GM23338 (cell line): ENCODE data around the gene MMP27.

Source experiments
- CREB1 ChIP-seq: fragments of 250-450 bp; sonication (Bioruptor Pico); IDR thresholded peaks from 2 replicates; pipeline ENCODE4 v1.5.0; 2020; ENCODE audit warnings: low read depth, mild to moderate bottlenecking, moderate library complexity
- EZH2 ChIP-seq: fragments of 200-600 bp; sonication (generic); IDR thresholded peaks from one replicate; pipeline ENCODE4 v1.8.0; 2017; ENCODE audit warnings: antibody characterized with exemption, mild to moderate bottlenecking, low read depth; ENCODE audit not compliant: unreplicated experiment
- EZH2phosphoT487 ChIP-seq: fragments of 200-600 bp; sonication (generic); IDR thresholded peaks from one replicate; pipeline ENCODE4 v1.8.1; 2018; ENCODE audit warnings: antibody characterized with exemption; ENCODE audit not compliant: unreplicated experiment
- JUNB ChIP-seq: IDR thresholded peaks from one replicate; pipeline ENCODE4 v1.6.1; 2016; ENCODE audit warnings: antibody characterized with exemption; ENCODE audit not compliant: unreplicated experiment
- NANOG ChIP-seq: IDR thresholded peaks from 2 replicates; pipeline ENCODE4 v1.6.1; 2016; ENCODE audit warnings: antibody characterized with exemption, borderline replicate concordance
- POLR2AphosphoS5 ChIP-seq: IDR thresholded peaks from 2 replicates; pipeline ENCODE4 v1.6.1; 2016; ENCODE audit warnings: antibody characterized with exemption, low read depth
- STAT1 ChIP-seq: IDR thresholded peaks from one replicate; pipeline ENCODE4 v1.6.1; 2016; ENCODE audit warnings: antibody characterized with exemption; ENCODE audit not compliant: unreplicated experiment
- ZNF114 ChIP-seq: fragments of 250-450 bp; sonication (Bioruptor Pico); IDR thresholded peaks from 2 replicates; pipeline ENCODE4 v1.5.0; 2020; ENCODE audit warnings: mild to moderate bottlenecking, moderate library complexity
- ZNF331 ChIP-seq: fragments of 250-450 bp; sonication (Bioruptor Pico); IDR thresholded peaks from 2 replicates; pipeline ENCODE4 v1.5.0; 2020; ENCODE audit warnings: low read depth, mild to moderate bottlenecking, moderate library complexity
- TF ChIP-seq, protein P1 (sequence below), 2 experiments: fragments of 200-600 bp in 1 of 2; sonication (generic) in 1 of 2; conservative IDR thresholded peaks; 2 replicates each; pipeline versions ENCODE4 v1.5.1 to v1.6.1; 2016 to 2017; ENCODE audit warnings: antibody characterized with exemption in 2 of 2, low read depth in 2 of 2, mild to moderate bottlenecking in 2 of 2, moderate library complexity in 1 of 2
- TF ChIP-seq, protein P2 (sequence below): IDR thresholded peaks from one replicate; pipeline ENCODE4 v1.6.1; 2018; ENCODE audit warnings: antibody characterized with exemption; ENCODE audit not compliant: unreplicated experiment
- TF ChIP-seq, protein P3 (sequence below): IDR thresholded peaks from 2 replicates; pipeline ENCODE4 v1.6.1; 2016; ENCODE audit warnings: antibody characterized with exemption

GRCh38 chr11:102653744-102654291 lies 51.8 kb downstream of the MMP27 start:
- TF ChIP-seq, protein P1, sequence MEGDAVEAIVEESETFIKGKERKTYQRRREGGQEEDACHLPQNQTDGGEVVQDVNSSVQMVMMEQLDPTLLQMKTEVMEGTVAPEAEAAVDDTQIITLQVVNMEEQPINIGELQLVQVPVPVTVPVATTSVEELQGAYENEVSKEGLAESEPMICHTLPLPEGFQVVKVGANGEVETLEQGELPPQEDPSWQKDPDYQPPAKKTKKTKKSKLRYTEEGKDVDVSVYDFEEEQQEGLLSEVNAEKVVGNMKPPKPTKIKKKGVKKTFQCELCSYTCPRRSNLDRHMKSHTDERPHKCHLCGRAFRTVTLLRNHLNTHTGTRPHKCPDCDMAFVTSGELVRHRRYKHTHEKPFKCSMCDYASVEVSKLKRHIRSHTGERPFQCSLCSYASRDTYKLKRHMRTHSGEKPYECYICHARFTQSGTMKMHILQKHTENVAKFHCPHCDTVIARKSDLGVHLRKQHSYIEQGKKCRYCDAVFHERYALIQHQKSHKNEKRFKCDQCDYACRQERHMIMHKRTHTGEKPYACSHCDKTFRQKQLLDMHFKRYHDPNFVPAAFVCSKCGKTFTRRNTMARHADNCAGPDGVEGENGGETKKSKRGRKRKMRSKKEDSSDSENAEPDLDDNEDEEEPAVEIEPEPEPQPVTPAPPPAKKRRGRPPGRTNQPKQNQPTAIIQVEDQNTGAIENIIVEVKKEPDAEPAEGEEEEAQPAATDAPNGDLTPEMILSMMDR (conservative IDR thresholded peaks at IDR 0.05; ENCODE audit: low read depth in 2 of 2) = no peak
- TF ChIP-seq POLR2AphosphoS5 = no peak
- TF ChIP-seq STAT1 = no peak
- TF ChIP-seq, protein P2, sequence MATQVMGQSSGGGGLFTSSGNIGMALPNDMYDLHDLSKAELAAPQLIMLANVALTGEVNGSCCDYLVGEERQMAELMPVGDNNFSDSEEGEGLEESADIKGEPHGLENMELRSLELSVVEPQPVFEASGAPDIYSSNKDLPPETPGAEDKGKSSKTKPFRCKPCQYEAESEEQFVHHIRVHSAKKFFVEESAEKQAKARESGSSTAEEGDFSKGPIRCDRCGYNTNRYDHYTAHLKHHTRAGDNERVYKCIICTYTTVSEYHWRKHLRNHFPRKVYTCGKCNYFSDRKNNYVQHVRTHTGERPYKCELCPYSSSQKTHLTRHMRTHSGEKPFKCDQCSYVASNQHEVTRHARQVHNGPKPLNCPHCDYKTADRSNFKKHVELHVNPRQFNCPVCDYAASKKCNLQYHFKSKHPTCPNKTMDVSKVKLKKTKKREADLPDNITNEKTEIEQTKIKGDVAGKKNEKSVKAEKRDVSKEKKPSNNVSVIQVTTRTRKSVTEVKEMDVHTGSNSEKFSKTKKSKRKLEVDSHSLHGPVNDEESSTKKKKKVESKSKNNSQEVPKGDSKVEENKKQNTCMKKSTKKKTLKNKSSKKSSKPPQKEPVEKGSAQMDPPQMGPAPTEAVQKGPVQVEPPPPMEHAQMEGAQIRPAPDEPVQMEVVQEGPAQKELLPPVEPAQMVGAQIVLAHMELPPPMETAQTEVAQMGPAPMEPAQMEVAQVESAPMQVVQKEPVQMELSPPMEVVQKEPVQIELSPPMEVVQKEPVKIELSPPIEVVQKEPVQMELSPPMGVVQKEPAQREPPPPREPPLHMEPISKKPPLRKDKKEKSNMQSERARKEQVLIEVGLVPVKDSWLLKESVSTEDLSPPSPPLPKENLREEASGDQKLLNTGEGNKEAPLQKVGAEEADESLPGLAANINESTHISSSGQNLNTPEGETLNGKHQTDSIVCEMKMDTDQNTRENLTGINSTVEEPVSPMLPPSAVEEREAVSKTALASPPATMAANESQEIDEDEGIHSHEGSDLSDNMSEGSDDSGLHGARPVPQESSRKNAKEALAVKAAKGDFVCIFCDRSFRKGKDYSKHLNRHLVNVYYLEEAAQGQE = no peak
- no peak for TF ChIP-seq EZH2
- no peak for TF ChIP-seq EZH2phosphoT487
- no peak for TF ChIP-seq NANOG
- no peak for TF ChIP-seq JUNB
- TF ChIP-seq CREB1 (CRISPR knock-in tag) = no peak
- TF ChIP-seq, protein P3, sequence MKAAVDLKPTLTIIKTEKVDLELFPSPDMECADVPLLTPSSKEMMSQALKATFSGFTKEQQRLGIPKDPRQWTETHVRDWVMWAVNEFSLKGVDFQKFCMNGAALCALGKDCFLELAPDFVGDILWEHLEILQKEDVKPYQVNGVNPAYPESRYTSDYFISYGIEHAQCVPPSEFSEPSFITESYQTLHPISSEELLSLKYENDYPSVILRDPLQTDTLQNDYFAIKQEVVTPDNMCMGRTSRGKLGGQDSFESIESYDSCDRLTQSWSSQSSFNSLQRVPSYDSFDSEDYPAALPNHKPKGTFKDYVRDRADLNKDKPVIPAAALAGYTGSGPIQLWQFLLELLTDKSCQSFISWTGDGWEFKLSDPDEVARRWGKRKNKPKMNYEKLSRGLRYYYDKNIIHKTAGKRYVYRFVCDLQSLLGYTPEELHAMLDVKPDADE = no peak
- TF ChIP-seq ZNF331 (CRISPR knock-in tag) = no peak
- TF ChIP-seq ZNF114 = no peak
